Neural cell (in vitro differentiated cells): ENCODE measurements around the gene TLE4. TPM values are rescaled to one million over a fixed set of nuclear protein-coding genes. Genes with fewer than 3 reads are reported as not detected.

ENCODE experiments used
- H2AFZ ChIP-seq: fragments of 200-600, 300-800 bp; sonication (generic), shearing (Covaris generic); 2 replicates; pipeline ENCODE4 v1.6.0; 2014; ENCODE audit warnings: low read depth, mild to moderate bottlenecking, antibody characterized with exemption, low read length, moderate library complexity
- H3F3A ChIP-seq: fragments of 200-600 bp; shearing (Covaris generic); 2 replicates; pipeline ENCODE4 v1.6.1; 2016; ENCODE audit warnings: mild to moderate bottlenecking, moderate library complexity, mixed read lengths, antibody characterized with exemption, low read length; ENCODE audit not compliant: insufficient read depth, poor library complexity, severe bottlenecking
- H3K27ac ChIP-seq: fragments of 200-600, 300-800 bp; sonication (generic), shearing (Covaris generic); 2 replicates; pipeline ENCODE4 v1.5.1; 2014; ENCODE audit warnings: mild to moderate bottlenecking, low read length, moderate library complexity
- H3K27me3 ChIP-seq: fragments of 300-800, 200-600 bp; sonication (generic), shearing (Covaris generic); 2 replicates; pipeline ENCODE4 v1.6.0; 2014; ENCODE audit warnings: mild to moderate bottlenecking, low read depth, low read length, moderate library complexity; ENCODE audit not compliant: insufficient read depth
- H3K36me3 ChIP-seq: fragments of 300-800, 200-600 bp; sonication (generic), shearing (Covaris generic); 2 replicates; pipeline ENCODE4 v1.5.1; 2014; ENCODE audit warnings: mild to moderate bottlenecking, antibody characterized with exemption, low read length, moderate library complexity; ENCODE audit not compliant: insufficient read depth
- H3K4me2 ChIP-seq: fragments of 300-800, 200-600 bp; sonication (generic), shearing (Covaris generic); 2 replicates; pipeline ENCODE4 v1.6.0; 2014; ENCODE audit warnings: mild to moderate bottlenecking, low read length
- H3K4me3 ChIP-seq: fragments of 300-800, 200-600 bp; sonication (generic), shearing (Covaris generic); 2 replicates; pipeline ENCODE4 v1.5.1; 2014; ENCODE audit warnings: mild to moderate bottlenecking, low read length, moderate library complexity
- H3K79me2 ChIP-seq: fragments of 200-600 bp; shearing (Covaris generic); replicated peaks from 2 replicates; pipeline ENCODE4 v1.6.0; 2014; ENCODE audit warnings: mild to moderate bottlenecking, low read length, moderate library complexity; ENCODE audit not compliant: insufficient read depth
- H3K9ac ChIP-seq: fragments of 300-800, 200-600 bp; sonication (generic), shearing (Covaris generic); 2 replicates; pipeline ENCODE4 v1.6.1; 2016; ENCODE audit warnings: mild to moderate bottlenecking, low read length, mixed read lengths
- H3K9me2 ChIP-seq: fragments of 200-600 bp; shearing (Covaris generic); 2 replicates; pipeline ENCODE4 v1.6.1; 2016; ENCODE audit warnings: mild to moderate bottlenecking, low read length, mixed read lengths; ENCODE audit not compliant: insufficient read depth
- H3K9me3 ChIP-seq: fragments of 200-600, 300-800 bp; sonication (generic), shearing (Covaris generic); 2 replicates; pipeline ENCODE4 v1.6.1; 2016; ENCODE audit warnings: mild to moderate bottlenecking, mixed run types, low read length, moderate library complexity, mixed read lengths
- H4K20me1 ChIP-seq: fragments of 200-600 bp; shearing (Covaris generic); 2 replicates; pipeline ENCODE4 v1.6.1; 2016; ENCODE audit warnings: mild to moderate bottlenecking, mixed run types; ENCODE audit not compliant: insufficient read depth
- EP300 ChIP-seq: fragments of 450-650 bp; conservative IDR thresholded peaks from 2 replicates; pipeline ENCODE4 v1.6.1; 2014; ENCODE audit warnings: antibody characterized with exemption, mild to moderate bottlenecking, moderate library complexity; ENCODE audit not compliant: poor library complexity, severe bottlenecking
- EZH2 ChIP-seq: fragments of 200-600, 300-800 bp; shearing (Covaris generic), sonication (generic); IDR thresholded peaks from 2 replicates; pipeline ENCODE4 v1.6.1; 2014; ENCODE audit warnings: antibody characterized with exemption, low read length, borderline replicate concordance, mild to moderate bottlenecking; ENCODE audit not compliant: insufficient read depth, poor library complexity, severe bottlenecking
- MXI1 ChIP-seq: fragments of 450-650 bp; conservative IDR thresholded peaks from 2 replicates; pipeline ENCODE4 v1.6.1; 2014; ENCODE audit warnings: antibody characterized with exemption, mild to moderate bottlenecking; ENCODE audit not compliant: poor library complexity, severe bottlenecking
- POLR2AphosphoS5 ChIP-seq: IDR thresholded peaks from 2 replicates; pipeline ENCODE4 v1.6.1; 2012
- RAD21 ChIP-seq: fragments of 450-650 bp; conservative IDR thresholded peaks from 2 replicates; pipeline ENCODE4 v1.6.1; 2014; ENCODE audit warnings: antibody characterized with exemption, mild to moderate bottlenecking, moderate library complexity
- SMC3 ChIP-seq: fragments of 450-650 bp; conservative IDR thresholded peaks from 2 replicates; pipeline ENCODE4 v1.6.1; 2014; ENCODE audit warnings: antibody characterized with exemption, mild to moderate bottlenecking, moderate library complexity; ENCODE audit not compliant: poor library complexity
- TAF1 ChIP-seq: IDR thresholded peaks from 2 replicates; pipeline ENCODE4 v1.6.1; 2012; ENCODE audit warnings: low read depth
- polyA plus RNA-seq: library from polyadenylated mRNA; depleted of rRNA; stranded (reverse); fragments of >200 nt; gene quantifications from 2 replicates; pipeline ENCODE4 v1.2.3, GENCODE V29; 2014
- TF ChIP-seq, protein P1 (sequence below): fragments of 450-650 bp; IDR thresholded peaks from 2 replicates; pipeline ENCODE4 v1.5.1; 2014; ENCODE audit warnings: antibody characterized with exemption, mild to moderate bottlenecking, moderate library complexity; ENCODE audit not compliant: poor library complexity, severe bottlenecking

The TLE4 gene
- polyA plus RNA-seq, 1 donor from 2014 or later, result 143 TPM

DNA sequence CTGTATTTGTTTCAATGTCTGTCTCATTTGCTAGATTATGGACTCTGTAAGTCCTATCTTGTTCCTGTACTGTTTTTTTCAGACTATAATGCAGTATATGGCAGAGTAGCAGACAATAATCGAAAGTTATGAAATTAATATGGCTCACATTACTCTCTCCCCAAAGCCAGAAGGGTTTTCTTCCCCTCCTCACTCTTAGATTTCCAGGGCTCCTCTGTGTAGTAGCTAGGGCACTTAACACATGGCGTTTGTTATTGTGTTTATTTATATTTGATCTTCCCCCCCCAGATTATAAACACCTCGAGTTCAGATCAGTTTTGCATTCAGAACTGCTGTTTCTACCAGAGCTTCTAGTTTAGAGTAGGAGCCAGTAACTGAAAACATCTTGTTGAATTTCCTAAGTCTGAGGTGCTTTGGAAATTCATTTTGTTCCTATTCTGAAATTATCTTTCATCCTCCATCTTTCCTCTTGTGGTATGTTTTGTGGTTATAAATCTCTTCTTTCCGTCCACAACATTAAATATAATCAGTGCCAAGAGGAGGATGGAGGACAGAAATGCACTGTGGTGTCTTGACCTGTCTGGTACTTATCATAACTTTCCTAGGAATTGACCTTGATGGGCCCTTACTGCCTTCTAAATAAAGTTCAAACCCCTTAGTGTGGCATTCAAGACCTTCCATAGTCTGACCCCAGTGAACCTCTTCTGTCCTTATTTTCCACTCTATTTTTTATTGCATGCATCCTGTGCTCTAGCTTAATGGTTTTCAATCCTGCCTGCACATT, 27.0 kb downstream of the TLE4 start:
- no peak for TF ChIP-seq POLR2AphosphoS5
- no peak for TF ChIP-seq EP300
- no peak for TF ChIP-seq RAD21
- TF ChIP-seq, protein P1, sequence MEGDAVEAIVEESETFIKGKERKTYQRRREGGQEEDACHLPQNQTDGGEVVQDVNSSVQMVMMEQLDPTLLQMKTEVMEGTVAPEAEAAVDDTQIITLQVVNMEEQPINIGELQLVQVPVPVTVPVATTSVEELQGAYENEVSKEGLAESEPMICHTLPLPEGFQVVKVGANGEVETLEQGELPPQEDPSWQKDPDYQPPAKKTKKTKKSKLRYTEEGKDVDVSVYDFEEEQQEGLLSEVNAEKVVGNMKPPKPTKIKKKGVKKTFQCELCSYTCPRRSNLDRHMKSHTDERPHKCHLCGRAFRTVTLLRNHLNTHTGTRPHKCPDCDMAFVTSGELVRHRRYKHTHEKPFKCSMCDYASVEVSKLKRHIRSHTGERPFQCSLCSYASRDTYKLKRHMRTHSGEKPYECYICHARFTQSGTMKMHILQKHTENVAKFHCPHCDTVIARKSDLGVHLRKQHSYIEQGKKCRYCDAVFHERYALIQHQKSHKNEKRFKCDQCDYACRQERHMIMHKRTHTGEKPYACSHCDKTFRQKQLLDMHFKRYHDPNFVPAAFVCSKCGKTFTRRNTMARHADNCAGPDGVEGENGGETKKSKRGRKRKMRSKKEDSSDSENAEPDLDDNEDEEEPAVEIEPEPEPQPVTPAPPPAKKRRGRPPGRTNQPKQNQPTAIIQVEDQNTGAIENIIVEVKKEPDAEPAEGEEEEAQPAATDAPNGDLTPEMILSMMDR, result no peak
- no peak for TF ChIP-seq SMC3
- TF ChIP-seq TAF1, result no peak
- peaks cover 18% of the 10 kb centered on the region for H4K20me1 ChIP-seq
- H3K27ac ChIP-seq, result no peak overlapping the region
- no peaks in the 10 kb centered on the region for H3F3A ChIP-seq
- H3K27me3 ChIP-seq, result no peaks in the 10 kb centered on the region
- H3K9ac ChIP-seq, result no peak overlapping the region
- H3K79me2 ChIP-seq, result peaks cover 91% of the 10 kb centered on the region
- H3K4me3 ChIP-seq, result no peak overlapping the region
- H3K9me2 ChIP-seq, result no peaks in the 10 kb centered on the region
- H2AFZ ChIP-seq, result no peak overlapping the region
- H3K36me3 ChIP-seq, result peaks cover 14% of the 10 kb centered on the region
- H3K9me3 ChIP-seq, result peaks cover 8% of the 10 kb centered on the region
- H3K4me2 ChIP-seq, result no peak overlapping the region

DNA sequence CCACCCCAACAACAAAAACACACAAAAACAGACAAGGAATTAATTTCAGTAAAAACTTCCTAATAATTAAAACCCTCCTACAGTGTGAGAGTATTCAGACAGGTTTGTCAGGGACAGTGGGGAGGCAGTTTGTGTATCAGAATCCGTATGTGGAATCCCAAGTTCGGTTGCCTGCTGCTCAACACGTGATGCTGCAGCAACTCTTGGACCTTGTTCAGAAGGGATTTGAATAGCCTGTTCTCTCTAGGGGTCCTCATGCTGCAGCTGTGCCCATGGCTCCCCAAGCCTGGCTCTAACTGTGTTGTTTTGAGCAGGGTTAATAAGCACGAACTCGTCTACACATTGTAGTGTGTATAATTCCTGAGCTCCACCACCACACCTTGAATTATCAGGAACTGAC, 28.7 kb downstream of the TLE4 start:
- Histone ChIP-seq H3K9ac (no peak overlapping the region), H3K9me3 (peaks cover 13% of the 10 kb centered on the region), H3K27me3 (no peaks in the 10 kb centered on the region), H3F3A (no peaks in the 10 kb centered on the region), H3K9me2 (no peaks in the 10 kb centered on the region), H3K79me2 (peaks cover 91% of the 10 kb centered on the region), H3K27ac (no peak overlapping the region), H3K4me2 (no peak overlapping the region), H2AFZ (no peak overlapping the region), H4K20me1 (peaks cover 18% of the 10 kb centered on the region), H3K4me3 (no peak overlapping the region), H3K36me3 (peaks cover 24% of the 10 kb centered on the region)
- TF ChIP-seq, protein P1, result no peak
- no peak for TF ChIP-seq EZH2
- TF ChIP-seq EP300, result no peak
- TF ChIP-seq TAF1, result no peak
- TF ChIP-seq MXI1, result no peak
